ENCODE results near the gene COL4A6.

- no peak for TF ChIP-seq CTCF (IDR thresholded peaks at IDR 0.05; ENCODE audit: insufficient read depth, low read length, poor library complexity, severe bottlenecking)
- no peak for TF ChIP-seq EZH2phosphoT487 (conservative IDR thresholded peaks at IDR 0.05; ENCODE audit: low read length)
These were observed 314.4 kb downstream of the COL4A6 start for GRCh38 chrX:108123591-108124366.
